ENCODE measurements around the gene CRELD1. TPM values are rescaled to one million over a fixed set of nuclear protein-coding genes. Genes with fewer than 3 reads are reported as not detected.

The CRELD1 gene
- total RNA-seq, 1 experiment from 2014 or later = 18.7 TPM

DNA sequence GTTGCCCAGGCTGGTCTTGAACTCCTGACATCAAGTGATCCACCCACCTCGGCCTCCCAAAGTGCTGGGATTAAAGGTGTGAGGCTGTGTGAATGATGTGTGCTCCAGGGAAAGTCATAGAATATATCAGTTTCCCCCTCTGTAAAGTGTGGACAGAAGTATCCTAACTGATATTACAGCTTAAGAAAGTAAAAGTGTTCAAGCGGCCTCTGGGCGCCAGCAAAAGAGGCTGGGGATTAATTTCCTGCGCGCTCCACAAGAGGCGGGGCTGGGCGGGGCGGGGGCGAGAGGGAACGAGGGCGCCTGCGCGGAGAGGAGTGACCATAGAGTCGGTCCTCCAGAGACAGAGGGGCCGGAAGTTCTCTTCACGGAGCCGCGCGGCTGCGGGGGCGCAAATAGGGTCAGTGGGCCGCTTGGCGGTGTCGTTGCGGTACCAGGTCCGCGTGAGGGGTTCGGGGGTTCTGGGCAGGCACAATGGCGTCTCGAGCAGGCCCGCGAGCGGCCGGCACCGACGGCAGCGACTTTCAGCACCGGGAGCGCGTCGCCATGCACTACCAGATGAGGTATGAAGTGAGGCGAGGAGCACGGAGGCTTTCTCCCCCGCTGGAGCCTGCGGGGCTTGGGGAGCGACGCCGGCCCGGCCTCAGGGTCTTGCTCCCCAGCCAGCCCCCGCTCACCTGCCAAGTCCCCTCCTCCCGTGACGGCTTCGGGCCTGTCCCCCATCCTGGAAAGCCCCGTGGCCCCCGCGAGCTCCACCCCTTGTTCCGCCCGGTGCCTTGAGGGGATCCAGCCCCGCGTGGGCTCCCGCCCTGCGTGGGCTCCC lies 43.2 kb upstream of the CRELD1 start, which contains the start of gene JAGN1 (continued):
- TF ChIP-seq, protein P1, sequence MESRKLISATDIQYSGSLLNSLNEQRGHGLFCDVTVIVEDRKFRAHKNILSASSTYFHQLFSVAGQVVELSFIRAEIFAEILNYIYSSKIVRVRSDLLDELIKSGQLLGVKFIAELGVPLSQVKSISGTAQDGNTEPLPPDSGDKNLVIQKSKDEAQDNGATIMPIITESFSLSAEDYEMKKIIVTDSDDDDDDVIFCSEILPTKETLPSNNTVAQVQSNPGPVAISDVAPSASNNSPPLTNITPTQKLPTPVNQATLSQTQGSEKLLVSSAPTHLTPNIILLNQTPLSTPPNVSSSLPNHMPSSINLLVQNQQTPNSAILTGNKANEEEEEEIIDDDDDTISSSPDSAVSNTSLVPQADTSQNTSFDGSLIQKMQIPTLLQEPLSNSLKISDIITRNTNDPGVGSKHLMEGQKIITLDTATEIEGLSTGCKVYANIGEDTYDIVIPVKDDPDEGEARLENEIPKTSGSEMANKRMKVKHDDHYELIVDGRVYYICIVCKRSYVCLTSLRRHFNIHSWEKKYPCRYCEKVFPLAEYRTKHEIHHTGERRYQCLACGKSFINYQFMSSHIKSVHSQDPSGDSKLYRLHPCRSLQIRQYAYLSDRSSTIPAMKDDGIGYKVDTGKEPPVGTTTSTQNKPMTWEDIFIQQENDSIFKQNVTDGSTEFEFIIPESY (IDR thresholded peaks at IDR 0.05; ENCODE audit: extremely low read depth, insufficient replicate concordance, low read length) = no peak

DNA sequence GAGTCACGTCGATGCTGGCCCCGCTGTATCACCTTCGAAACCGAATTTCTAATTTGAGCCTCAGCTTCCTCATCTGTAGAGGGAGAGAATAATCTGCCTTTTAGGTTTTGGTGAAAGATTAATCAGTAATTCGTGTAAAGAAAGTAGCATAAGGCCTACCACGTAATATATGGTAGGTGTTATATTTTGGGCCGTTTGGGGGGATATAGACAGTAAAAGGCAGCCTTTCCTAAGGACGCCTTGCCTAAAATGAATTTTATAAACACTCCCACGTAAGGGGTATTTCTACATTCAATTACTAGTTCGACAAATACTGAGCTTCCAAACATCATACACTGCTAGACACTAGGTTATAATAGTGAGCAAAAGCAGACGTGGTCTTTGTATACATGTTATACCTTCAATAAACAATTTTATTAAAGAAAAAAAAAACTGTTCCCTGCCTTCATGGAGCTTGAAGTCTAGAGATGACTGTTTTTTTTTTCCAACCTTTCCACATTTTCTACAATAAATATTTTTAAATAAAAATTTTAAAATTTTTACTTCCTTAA lies 42.5 kb upstream of the CRELD1 start:
- H4K20me1 ChIP-seq (ENCODE audit: insufficient read depth) = no peaks in the 10 kb centered on the region

More for the DNA sequence above, 42.5 kb upstream of the CRELD1 start:
- peak overlapping the region; percentile 95 to 99 for H3K4me3 ChIP-seq (replicated peaks in 1 of 2; ENCODE audit: low read depth in 1 of 2, low read length in 2 of 2)
- H3K9ac ChIP-seq (ENCODE audit: low read length) = peak overlapping the region; percentile 97
- ATAC-seq = no peak
- no peak for TF ChIP-seq ZFX (IDR thresholded peaks at IDR 0.05)
- TF ChIP-seq, protein P1 (IDR thresholded peaks at IDR 0.05; ENCODE audit: extremely low read depth, insufficient replicate concordance, low read length) = no peak
- TF ChIP-seq POLR2AphosphoS5 (IDR thresholded peaks at IDR 0.05; ENCODE audit: low read depth, low read length) = no peak
- no peak; the same call in none of the 2 replicates for TF ChIP-seq MAX (IDR thresholded peaks at IDR 0.05)
- TF ChIP-seq SIN3A (IDR thresholded peaks at IDR 0.05; ENCODE audit: low read depth) = no peak
- no peak for TF ChIP-seq POLR2A (IDR thresholded peaks at IDR 0.05; ENCODE audit: borderline replicate concordance, extremely low read depth, insufficient read depth, insufficient read length)
- TF ChIP-seq ATF3 (IDR thresholded peaks at IDR 0.05) = no peak
- TF ChIP-seq YY1 (IDR thresholded peaks at IDR 0.05; ENCODE audit: extremely low read depth, insufficient replicate concordance, low read depth, low read length) = no peak
- TF ChIP-seq ZNF274 (IDR thresholded peaks at IDR 0.05; ENCODE audit: low read depth, low read length) = no peak
- TF ChIP-seq, protein P2, sequence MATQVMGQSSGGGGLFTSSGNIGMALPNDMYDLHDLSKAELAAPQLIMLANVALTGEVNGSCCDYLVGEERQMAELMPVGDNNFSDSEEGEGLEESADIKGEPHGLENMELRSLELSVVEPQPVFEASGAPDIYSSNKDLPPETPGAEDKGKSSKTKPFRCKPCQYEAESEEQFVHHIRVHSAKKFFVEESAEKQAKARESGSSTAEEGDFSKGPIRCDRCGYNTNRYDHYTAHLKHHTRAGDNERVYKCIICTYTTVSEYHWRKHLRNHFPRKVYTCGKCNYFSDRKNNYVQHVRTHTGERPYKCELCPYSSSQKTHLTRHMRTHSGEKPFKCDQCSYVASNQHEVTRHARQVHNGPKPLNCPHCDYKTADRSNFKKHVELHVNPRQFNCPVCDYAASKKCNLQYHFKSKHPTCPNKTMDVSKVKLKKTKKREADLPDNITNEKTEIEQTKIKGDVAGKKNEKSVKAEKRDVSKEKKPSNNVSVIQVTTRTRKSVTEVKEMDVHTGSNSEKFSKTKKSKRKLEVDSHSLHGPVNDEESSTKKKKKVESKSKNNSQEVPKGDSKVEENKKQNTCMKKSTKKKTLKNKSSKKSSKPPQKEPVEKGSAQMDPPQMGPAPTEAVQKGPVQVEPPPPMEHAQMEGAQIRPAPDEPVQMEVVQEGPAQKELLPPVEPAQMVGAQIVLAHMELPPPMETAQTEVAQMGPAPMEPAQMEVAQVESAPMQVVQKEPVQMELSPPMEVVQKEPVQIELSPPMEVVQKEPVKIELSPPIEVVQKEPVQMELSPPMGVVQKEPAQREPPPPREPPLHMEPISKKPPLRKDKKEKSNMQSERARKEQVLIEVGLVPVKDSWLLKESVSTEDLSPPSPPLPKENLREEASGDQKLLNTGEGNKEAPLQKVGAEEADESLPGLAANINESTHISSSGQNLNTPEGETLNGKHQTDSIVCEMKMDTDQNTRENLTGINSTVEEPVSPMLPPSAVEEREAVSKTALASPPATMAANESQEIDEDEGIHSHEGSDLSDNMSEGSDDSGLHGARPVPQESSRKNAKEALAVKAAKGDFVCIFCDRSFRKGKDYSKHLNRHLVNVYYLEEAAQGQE (IDR thresholded peaks at IDR 0.05; ENCODE audit: low read depth) = no peak
- no peak for TF ChIP-seq ELF1 (IDR thresholded peaks at IDR 0.05; ENCODE audit: borderline replicate concordance, low read depth)
- TF ChIP-seq EZH2phosphoT487 (IDR thresholded peaks at IDR 0.05; ENCODE audit: borderline replicate concordance) = no peak
- TF ChIP-seq CBX3 (IDR thresholded peaks at IDR 0.05; ENCODE audit: low read depth) = no peak
- no peak for TF ChIP-seq FOSL1 (IDR thresholded peaks at IDR 0.05; ENCODE audit: low read depth)
- ChIA-PET RAD21 (ENCODE audit: low non-redundant PET in 1 of 2, low total read pairs in 2 of 2, uncharacterized antibody in 2 of 2, unreplicated experiment in 2 of 2) (no interaction called here), CTCF (no interaction called here), POLR2A (interaction anchor here (2.0 kb wide), 1 partner anchor 11 kb away, joined by 6 read pairs; the partner anchor contains the start of gene IL17RE)
- H3K9me2 ChIP-seq (ENCODE audit: insufficient read depth) = no peaks in the 10 kb centered on the region
- peak overlapping the region; percentile 92 for H3K27ac ChIP-seq (ENCODE audit: low read depth, low read length)
- H2AFZ ChIP-seq (ENCODE audit: low read depth, low read length, poor library complexity, severe bottlenecking) = no peak overlapping the region
- H3K79me2 ChIP-seq (ENCODE audit: insufficient read depth, low read length) = peaks cover 36% of the 10 kb centered on the region
- no TSS peak for BruUV-seq (replicated peaks)
- DNase-seq (ENCODE audit: low read depth, low spot score) = no peak
- no peaks in the 10 kb centered on the region for H3K9me3 ChIP-seq (ENCODE audit: control insufficient read depth in 1 of 2, insufficient read depth in 1 of 2, low read depth in 1 of 2, low read length in 2 of 2)
- peaks cover 11 to 17% of the 10 kb centered on the region in 2 experiments; a peak in 3 of 4 replicates for H3K36me3 ChIP-seq (ENCODE audit: control insufficient read depth in 1 of 2, insufficient read depth in 2 of 2, low read length in 2 of 2)
- peaks cover 4 to 28% of the 10 kb centered on the region in 2 experiments; a peak in 3 of 4 replicates for H3K4me1 ChIP-seq (ENCODE audit: control insufficient read depth in 1 of 2, insufficient read depth in 2 of 2, low read length in 2 of 2)
- H3K4me2 ChIP-seq (ENCODE audit: low read length) = peak overlapping the region; percentile 96
- intact Hi-C loops (cut with micrococcal nuclease) = loop anchor here (5.0 kb wide), 1 partner anchor 41 kb away; the partner anchor contains the start of gene CRELD1
- no peaks in the 10 kb centered on the region for H3K27me3 ChIP-seq (ENCODE audit: insufficient read depth, low read length)

Measured in HCT116 (cell line).